Measurements from ENCODE around the gene RSU1.

The RSU1 gene

GRCh38 chr10:16865766-16866165 lies 48.5 kb upstream of the RSU1 start:
- TF ChIP-seq ESRRG (CRISPR knock-in tag; IDR thresholded peaks at IDR 0.05) (no peak), TSHZ2 (CRISPR knock-in tag; IDR thresholded peaks at IDR 0.05) (no peak), ZNF565 (CRISPR knock-in tag; conservative IDR thresholded peaks at IDR 0.05; ENCODE audit: low read depth) (no peak), CREB5 (CRISPR knock-in tag; IDR thresholded peaks at IDR 0.05; ENCODE audit: low read depth) (no peak), ZFP3 (CRISPR knock-in tag; IDR thresholded peaks at IDR 0.05) (no peak), TCF4 (CRISPR knock-in tag; IDR thresholded peaks at IDR 0.05; ENCODE audit: borderline replicate concordance) (no peak), POU6F1 (CRISPR knock-in tag; IDR thresholded peaks at IDR 0.05; ENCODE audit: borderline replicate concordance, low read depth) (no peak), ISL1 (CRISPR knock-in tag; IDR thresholded peaks at IDR 0.05) (no peak), CSDC2 (CRISPR knock-in tag; IDR thresholded peaks at IDR 0.05) (no peak)
- ATAC-seq = no peak

- TF ChIP-seq POU6F1 (CRISPR knock-in tag; IDR thresholded peaks at IDR 0.05; ENCODE audit: borderline replicate concordance, low read depth) (no peak), ZFP30 (CRISPR knock-in tag; IDR thresholded peaks at IDR 0.05) (no peak), ZNF565 (CRISPR knock-in tag; conservative IDR thresholded peaks at IDR 0.05; ENCODE audit: low read depth) (no peak), ZC3H10 (CRISPR knock-in tag; IDR thresholded peaks at IDR 0.05) (no peak), ZFP3 (CRISPR knock-in tag; IDR thresholded peaks at IDR 0.05) (no peak), CREB5 (CRISPR knock-in tag; IDR thresholded peaks at IDR 0.05; ENCODE audit: low read depth) (no peak), OSR1 (CRISPR knock-in tag; IDR thresholded peaks at IDR 0.05) (no peak), SNAI2 (CRISPR knock-in tag; IDR thresholded peaks at IDR 0.05) (no peak), ZNF8 (CRISPR knock-in tag; IDR thresholded peaks at IDR 0.05) (no peak), PATZ1 (CRISPR knock-in tag; IDR thresholded peaks at IDR 0.05; ENCODE audit: borderline replicate concordance) (no peak), BACH2 (CRISPR knock-in tag; IDR thresholded peaks at IDR 0.05; ENCODE audit: borderline replicate concordance) (no peak), PPARA (CRISPR knock-in tag; IDR thresholded peaks at IDR 0.05; ENCODE audit: borderline replicate concordance) (no peak), GLIS3 (CRISPR knock-in tag; IDR thresholded peaks at IDR 0.05) (no peak)
- no peak for ATAC-seq
Measured at GRCh38 chr10:16863766-16864165, 46.5 kb upstream of the RSU1 start.

GRCh38 chr10:16857419-16857818 lies 40.2 kb upstream of the RSU1 start:
- TF ChIP-seq TOX (CRISPR knock-in tag; IDR thresholded peaks at IDR 0.05; ENCODE audit: borderline replicate concordance) = peak; percentile 58; the same call in 1 of the 2 replicates
- peak; percentile 74 for TF ChIP-seq ISL1 (CRISPR knock-in tag; IDR thresholded peaks at IDR 0.05)
- no peak for TF ChIP-seq PPARA (CRISPR knock-in tag; IDR thresholded peaks at IDR 0.05; ENCODE audit: borderline replicate concordance)
- no peak for TF ChIP-seq ZNF565 (CRISPR knock-in tag; conservative IDR thresholded peaks at IDR 0.05; ENCODE audit: low read depth)
- 0 out of 2 replicates have a peak, but pooled peaks have one; percentile 63 for TF ChIP-seq TCF4 (CRISPR knock-in tag; IDR thresholded peaks at IDR 0.05; ENCODE audit: borderline replicate concordance)
- 0 out of 2 replicates have a peak, but pooled peaks have one; percentile 43 for TF ChIP-seq ZFP3 (CRISPR knock-in tag; IDR thresholded peaks at IDR 0.05)
- TF ChIP-seq TSHZ2 (CRISPR knock-in tag; IDR thresholded peaks at IDR 0.05) = peak; percentile 43; the same call in 1 of the 2 replicates
- TF ChIP-seq CREB5 (CRISPR knock-in tag; IDR thresholded peaks at IDR 0.05; ENCODE audit: low read depth) = no peak
- no peak; the same call in 2 of the 3 replicates for ATAC-seq
